Adrenal gland (tissue), 5 donors: ENCODE measurements around the gene P2RY2.

Experiments
- POLR2A ChIP-seq, 2 donors: fragments of 450-650 bp; IDR thresholded peaks; one replicate each; pipeline ENCODE4 v1.6.1; 2017; ENCODE audit warnings: antibody characterized with exemption in 2 of 2, mild to moderate bottlenecking in 2 of 2, moderate library complexity in 1 of 2
- TF ChIP-seq, protein P1 (sequence below), 6 experiments: fragments of 450-650 bp in 4 of 6; fragments of 200-600 bp in 2 of 6; sonication (generic) in 1 of 6; IDR thresholded peaks; 1 replicate in 5 of 6; 2 replicates in 1 of 6; pipeline versions ENCODE4 v1.5.1 to v1.8.0; 2016 to 2021; ENCODE audit warnings: antibody characterized with exemption in 6 of 6, mild to moderate bottlenecking in 2 of 6, moderate library complexity in 1 of 6
- donor health status: DM: no; HTN: no; CAD: no.

DNA sequence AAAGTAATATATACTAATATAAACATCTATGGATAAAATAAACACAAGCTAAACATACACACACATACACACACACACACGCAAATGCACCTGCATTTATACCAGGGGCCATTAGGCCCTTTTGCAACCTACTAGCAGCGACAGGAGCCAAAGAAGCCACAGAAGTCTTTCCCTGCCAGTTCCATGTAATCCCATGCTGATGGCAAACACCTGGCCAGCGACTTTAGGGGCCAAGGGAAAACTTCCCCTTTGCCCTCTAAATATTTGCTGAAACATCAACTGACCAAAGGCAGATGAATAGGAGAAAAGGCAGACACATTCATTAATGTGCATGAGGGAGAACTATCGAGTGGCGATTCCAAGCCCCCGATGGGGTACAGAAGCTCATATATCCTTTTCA is 14.8 kb upstream of the P2RY2 start:
- TF ChIP-seq, protein P1, sequence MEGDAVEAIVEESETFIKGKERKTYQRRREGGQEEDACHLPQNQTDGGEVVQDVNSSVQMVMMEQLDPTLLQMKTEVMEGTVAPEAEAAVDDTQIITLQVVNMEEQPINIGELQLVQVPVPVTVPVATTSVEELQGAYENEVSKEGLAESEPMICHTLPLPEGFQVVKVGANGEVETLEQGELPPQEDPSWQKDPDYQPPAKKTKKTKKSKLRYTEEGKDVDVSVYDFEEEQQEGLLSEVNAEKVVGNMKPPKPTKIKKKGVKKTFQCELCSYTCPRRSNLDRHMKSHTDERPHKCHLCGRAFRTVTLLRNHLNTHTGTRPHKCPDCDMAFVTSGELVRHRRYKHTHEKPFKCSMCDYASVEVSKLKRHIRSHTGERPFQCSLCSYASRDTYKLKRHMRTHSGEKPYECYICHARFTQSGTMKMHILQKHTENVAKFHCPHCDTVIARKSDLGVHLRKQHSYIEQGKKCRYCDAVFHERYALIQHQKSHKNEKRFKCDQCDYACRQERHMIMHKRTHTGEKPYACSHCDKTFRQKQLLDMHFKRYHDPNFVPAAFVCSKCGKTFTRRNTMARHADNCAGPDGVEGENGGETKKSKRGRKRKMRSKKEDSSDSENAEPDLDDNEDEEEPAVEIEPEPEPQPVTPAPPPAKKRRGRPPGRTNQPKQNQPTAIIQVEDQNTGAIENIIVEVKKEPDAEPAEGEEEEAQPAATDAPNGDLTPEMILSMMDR (IDR thresholded peaks at IDR 0.05), result no peak
- TF ChIP-seq POLR2A (IDR thresholded peaks at IDR 0.05), result no peak
